NCI-H460 (cell line): Measurements from ENCODE around the gene TM9SF2. TPM values are rescaled to one million over a fixed set of nuclear protein-coding genes. Genes with fewer than 3 reads are reported as not detected.
"Not testable (repeated sequence)": the region's sequence is repeated elsewhere in the genome, so short reads cannot be mapped to it uniquely, and the experiment has no call there.

ENCODE experiments used
- DNase-seq: peaks from one replicate; pipeline ENCODE4 v3.0.0-alpha.2; 2016; ENCODE audit warnings: low read depth; ENCODE audit errors: extremely low read depth
- total RNA-seq: library from RNA; depleted of rRNA; stranded (reverse); fragments of >200 nt; shearing (Covaris generic); gene quantifications from 2 replicates; pipeline ENCODE4 v1.2.3, GENCODE V29; 2014

The TM9SF2 gene
- total RNA-seq, 1 experiment from 2014 or later = 112 TPM

GRCh38 chr13:99528547-99528946, 27.3 kb downstream of the TM9SF2 start:
- DNase-seq = no peak

DNA sequence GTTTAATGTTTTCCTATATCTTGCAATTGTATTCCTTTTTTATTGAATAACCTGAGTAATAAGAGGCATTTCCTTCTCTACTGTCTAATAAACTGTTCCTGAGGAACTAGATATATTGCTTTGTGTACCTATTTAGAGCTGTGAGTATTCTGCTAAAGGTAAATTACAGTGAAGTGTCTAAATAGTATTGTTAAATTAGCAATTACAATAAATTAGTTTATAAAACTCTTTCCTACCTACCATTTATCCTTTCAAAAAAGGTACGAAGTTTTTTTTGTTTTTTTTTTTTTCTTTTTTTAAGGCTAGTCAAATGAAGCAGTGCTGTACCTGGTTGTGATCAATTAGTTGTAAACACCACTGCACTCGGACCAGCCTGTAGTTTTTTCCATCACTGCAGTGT, 34.8 kb downstream of the TM9SF2 start:
- DNase-seq = no peak

DNA sequence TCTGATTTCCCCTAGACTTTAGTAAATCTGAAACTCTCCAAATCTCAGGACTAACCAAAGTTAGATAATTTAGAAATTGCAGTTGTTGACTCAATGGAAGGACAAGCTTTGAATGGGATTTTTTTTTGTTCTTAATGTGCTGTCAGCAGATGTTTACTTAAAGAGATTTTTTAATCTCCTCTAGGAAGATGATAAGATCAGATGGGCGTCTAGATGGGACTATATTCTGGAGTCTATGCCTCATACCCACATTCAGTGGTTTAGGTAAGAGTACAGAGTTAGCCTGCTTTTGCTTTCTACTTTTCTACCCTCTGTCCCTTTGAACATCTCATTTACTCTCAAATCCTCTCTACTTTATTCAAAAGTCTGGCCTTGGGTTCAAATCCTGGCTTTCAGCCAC, 39.3 kb downstream of the TM9SF2 start:
- no peak for DNase-seq

- no peak for DNase-seq
Measured at GRCh38 chr13:99542788-99543406, 41.6 kb downstream of the TM9SF2 start.

DNA sequence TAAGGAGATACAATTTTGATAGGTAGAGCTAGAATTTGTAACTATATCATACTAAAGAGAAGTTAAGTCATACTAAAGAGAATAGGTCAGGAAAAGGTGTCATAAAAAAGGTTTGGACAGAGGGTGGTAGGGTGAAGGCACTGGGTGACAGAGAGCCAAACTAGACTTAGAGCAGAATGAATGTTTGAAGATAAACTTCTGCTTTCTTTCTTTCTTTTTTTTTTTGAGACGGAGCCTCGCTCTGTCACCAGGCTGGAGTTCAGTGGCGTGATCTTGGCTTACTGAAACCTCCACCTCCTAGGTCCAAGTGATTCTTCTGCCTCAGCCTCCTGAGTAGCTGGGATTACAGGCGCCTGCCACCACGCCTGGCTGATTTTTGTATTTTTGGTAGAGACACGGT, 44.1 kb downstream of the TM9SF2 start:
- DNase-seq = no peak

DNA sequence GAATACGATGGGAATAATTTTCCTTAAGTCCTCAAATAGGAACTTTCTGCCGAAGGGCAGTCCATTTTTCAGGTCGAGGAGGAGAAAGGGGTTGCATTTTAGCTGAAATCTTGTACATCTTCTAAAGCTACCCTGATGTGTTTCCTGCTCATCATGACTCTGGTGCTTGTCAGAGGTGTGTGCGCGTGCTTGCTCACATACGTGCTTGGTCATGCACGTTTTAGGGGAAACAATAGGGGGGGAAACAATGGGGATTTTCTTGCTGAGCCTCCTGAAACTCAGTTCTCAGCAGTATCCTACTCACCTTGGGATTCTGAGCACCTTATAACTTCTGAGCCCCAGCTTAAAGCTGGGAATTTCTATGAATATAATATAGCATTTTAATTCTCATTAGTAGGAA, 44.7 kb downstream of the TM9SF2 start:
- DNase-seq = no peak

DNA sequence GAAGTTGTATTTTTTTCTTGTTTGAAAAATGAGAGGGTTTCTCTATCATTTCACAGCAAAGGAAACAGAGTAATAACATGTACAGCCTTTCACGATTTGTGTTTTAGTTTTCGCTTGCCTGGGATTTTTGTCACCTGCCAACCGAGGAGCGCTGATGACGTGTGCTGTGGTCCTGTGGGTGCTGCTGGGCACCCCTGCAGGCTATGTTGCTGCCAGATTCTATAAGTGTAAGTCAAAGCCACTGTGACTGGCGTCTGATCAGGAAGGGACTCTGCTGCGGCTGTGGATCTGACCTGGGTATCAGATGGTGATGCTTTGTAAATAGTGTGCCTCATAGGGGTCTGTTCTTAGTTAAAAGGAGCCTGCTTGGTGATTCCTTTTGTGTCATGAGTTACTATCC, 45.6 kb downstream of the TM9SF2 start:
- no peak for DNase-seq

GRCh38 chr13:99548448-99548847, 47.2 kb downstream of the TM9SF2 start:
- DNase-seq = no peak

DNA sequence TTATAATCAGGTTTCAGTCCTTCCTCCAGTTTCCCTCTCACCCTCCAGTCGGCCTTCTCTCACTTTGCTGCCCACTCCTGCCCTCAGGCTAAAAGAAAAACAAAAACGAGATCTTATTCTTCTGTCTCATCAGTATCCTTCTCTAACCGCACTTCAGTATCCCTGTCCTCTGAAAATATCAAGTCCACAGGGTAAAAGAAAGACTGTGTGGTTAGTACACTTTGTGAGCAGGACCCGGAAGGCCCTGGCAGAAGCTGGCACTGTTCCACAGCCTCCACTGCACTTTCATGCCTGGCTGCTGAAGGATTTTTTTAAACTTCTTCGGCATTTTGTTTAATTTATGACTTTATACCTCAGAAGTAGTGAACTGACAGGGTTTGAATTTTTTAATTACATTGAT, 51.8 kb downstream of the TM9SF2 start:
- no peak for DNase-seq

DNA sequence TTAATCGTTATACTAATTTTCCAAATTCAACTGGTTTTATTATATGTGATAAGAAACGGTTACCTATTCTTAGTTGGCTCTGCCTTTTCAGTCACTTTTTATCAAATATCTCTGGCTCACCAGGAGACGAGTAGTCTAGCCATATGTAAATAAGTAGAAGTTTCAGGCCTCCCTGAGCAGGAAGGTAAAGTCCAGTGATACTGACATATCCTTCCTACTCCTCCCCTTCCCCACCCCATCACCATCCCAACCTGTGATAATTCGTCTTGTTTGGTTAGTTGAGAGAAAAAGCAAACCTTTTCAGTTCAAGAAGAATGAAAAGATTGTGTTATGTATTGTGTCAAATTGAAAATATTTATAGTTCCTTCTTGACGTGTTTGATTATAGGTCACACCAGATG, 53.9 kb downstream of the TM9SF2 start:
- no peak for DNase-seq

GRCh38 chr13:99556867-99557443, 55.7 kb downstream of the TM9SF2 start:
- no peak for DNase-seq

- no peak for DNase-seq
Measured at GRCh38 chr13:99558570-99559180, 57.4 kb downstream of the TM9SF2 start.

DNA sequence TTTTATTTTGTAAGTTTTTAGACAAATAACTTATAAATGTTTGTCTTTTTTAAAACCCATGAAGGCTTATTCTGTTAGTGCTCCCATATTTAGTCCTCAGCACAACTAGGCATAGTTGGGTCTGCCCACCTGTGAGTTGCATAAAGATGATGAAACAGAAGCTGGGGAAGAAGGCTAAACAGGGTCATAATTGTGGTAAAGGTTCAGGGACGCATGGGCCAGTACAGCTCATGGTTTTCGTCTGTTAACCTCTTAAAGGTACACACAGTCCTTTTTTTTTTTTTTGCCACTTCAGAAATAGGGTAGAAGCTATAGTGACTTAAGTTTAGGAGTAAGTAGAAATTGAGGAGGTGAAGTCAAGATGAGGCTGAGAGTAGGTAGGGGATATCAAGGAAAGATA, 58.3 kb downstream of the TM9SF2 start:
- DNase-seq = no peak

DNA sequence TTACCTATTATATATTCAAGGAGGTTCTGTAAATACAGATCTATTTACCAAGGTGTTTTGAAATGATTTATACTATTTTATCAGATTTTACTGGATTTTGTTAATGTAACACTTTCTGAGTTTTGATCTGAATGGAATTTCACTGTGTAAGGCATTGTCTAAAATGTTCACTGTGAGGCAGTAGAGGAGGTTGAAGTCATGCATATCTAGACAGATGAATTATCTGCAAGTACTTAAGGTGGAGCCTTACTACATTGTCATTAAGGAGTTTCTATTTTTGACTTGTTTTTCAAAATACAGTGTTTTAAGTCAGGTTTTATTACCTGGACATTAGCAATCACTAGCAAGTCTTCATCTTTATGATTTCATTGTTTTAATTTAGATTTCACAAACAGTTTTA, 62.1 kb downstream of the TM9SF2 start:
- DNase-seq = no peak

GRCh38 chr13:99564386-99564785, 63.1 kb downstream of the TM9SF2 start:
- no peak for DNase-seq

DNA sequence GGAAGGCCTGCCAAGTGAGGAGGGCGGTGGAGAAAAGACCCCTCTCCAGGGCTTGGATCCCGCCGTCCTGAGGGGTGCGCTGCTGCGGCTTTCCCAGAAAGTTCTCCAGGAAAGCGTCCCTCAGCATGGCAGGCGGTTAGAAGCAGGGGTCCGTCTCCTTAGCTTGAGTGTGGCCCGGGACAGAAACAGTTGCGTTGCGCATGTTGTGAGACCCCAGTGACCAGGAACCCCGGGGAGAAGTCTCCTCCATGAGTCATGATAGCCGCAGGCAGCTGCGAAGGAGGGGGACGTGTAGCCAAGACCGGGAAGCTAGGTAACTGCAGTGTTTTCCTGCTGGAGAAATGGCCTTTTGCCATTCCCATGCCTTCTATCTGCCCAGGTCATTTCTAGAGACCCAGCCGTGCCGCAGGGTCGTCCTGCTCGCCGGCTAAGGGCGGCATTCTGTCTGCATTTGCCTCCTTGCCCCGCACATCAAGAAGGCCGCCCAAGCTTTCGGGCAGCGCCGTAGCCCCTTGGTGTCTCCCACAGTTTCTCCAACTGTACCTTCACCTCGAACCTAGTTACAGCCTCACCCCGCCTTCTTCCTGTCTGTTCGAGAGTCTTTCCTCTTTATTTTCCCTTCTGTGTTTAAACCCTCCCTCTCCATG, 64.3 kb downstream of the TM9SF2 start:
- no peak for DNase-seq

- DNase-seq = no peak
Measured at GRCh38 chr13:99566125-99567083, 65.1 kb downstream of the TM9SF2 start.

DNA sequence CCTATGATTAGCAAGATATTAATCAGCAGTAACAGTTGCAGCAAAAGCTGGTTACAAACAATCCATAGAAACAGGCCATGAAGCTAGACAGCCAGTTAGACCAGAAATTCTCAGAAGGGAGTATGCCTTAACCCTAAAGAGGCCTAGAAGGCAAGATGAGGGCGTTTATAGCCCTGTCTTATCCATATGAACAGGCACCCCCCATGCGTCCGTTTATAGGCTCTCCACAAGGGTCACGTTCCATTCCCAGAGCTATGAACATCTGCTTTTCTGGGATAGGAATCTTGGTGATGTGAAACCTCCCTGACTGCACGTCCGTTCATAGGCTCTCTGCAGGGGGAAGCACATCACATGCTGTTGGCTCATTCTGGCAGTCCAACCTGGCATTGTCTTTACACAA, 67.6 kb downstream of the TM9SF2 start:
- DNase-seq = not testable (repeated sequence)

GRCh38 chr13:99572131-99572530, 70.9 kb downstream of the TM9SF2 start:
- DNase-seq = no peak

DNA sequence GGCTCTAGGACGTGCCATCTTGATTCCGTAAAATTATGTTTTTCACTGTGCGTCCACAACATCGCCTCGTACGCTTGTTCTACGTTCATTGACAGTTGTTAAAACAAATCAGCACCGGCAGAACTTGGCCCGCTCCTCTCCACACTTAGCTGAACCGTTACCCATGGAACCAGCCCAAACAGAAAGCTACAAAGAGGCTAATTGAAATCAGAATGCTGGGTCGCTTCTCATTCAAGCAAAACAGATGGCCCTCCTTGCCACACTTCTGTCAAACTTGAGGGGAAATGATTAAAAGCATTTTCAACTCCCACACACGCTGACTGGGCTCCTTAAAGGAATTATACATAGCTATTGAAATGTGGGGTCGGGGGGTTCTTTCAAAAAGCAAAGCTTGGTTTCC, 71.6 kb downstream of the TM9SF2 start:
- DNase-seq = no peak
